HepG2 (cell line): Measurements from ENCODE around the gene DNAJC21. TPM values are rescaled to one million over a fixed set of nuclear protein-coding genes. Genes with fewer than 3 reads are reported as not detected.

Source experiments
- ARNTL ChIP-seq: sonication (generic); formaldehyde crosslinking; IDR thresholded peaks from 2 replicates; pipeline ENCODE4 v1.4.0; 2020; ENCODE audit warnings: mild to moderate bottlenecking, missing genetic modification reagents
- ATF7 ChIP-seq, 2 experiments: fragments of 450-650 bp in 1 of 2; sonication (generic) in 1 of 2; formaldehyde crosslinking in 1 of 2; IDR thresholded peaks; 2 replicates each; pipeline versions ENCODE4 v1.4.0 to v1.6.1; 2016 to 2020; ENCODE audit warnings: antibody characterized with exemption in 1 of 2, mild to moderate bottlenecking in 1 of 2, missing genetic modification reagents in 1 of 2
- BRD4 ChIP-seq: sonication (generic); formaldehyde crosslinking; IDR thresholded peaks from 2 replicates; pipeline ENCODE4 v1.4.0; 2020; ENCODE audit warnings: missing genetic modification reagents
- ERF ChIP-seq: IDR thresholded peaks from 2 replicates; pipeline ENCODE4 v1.6.1; 2018; ENCODE audit warnings: missing biosample characterization, missing genetic modification reagents
- GABPA ChIP-seq, 2 experiments: IDR thresholded peaks; 2 replicates each; pipeline ENCODE4 v1.6.1; 2011 to 2016; ENCODE audit warnings: low read depth in 2 of 2, low read length in 1 of 2, missing biosample characterization in 1 of 2, missing genetic modification characterization in 1 of 2
- MEIS2 ChIP-seq: sonication (generic); formaldehyde crosslinking; IDR thresholded peaks from 2 replicates; pipeline ENCODE4 v1.9.0; 2021; ENCODE audit warnings: mild to moderate bottlenecking, missing genetic modification reagents
- PRMT3 ChIP-seq: sonication (generic); formaldehyde crosslinking; IDR thresholded peaks from 2 replicates; pipeline ENCODE4 v1.8.1; 2022; ENCODE audit warnings: low read depth, mild to moderate bottlenecking, moderate library complexity, missing genetic modification reagents, borderline replicate concordance
- PTBP1 ChIP-seq: fragments of 200-400 bp; formaldehyde crosslinking; IDR thresholded peaks from 2 replicates; pipeline ENCODE4 v1.6.1; 2018; ENCODE audit warnings: low read length, low read depth; ENCODE audit not compliant: poor library complexity, severe bottlenecking
- SALL2 ChIP-seq: sonication (generic); formaldehyde crosslinking; IDR thresholded peaks from 2 replicates; pipeline ENCODE4 v1.8.1; 2023; ENCODE audit warnings: mild to moderate bottlenecking, missing genetic modification reagents, inconsistent platforms
- SRY ChIP-seq: sonication (generic); formaldehyde crosslinking; IDR thresholded peaks from 2 replicates; pipeline ENCODE4 v1.8.0; 2022; ENCODE audit warnings: mild to moderate bottlenecking, missing genetic modification reagents
- ZBTB20 ChIP-seq: sonication (generic); formaldehyde crosslinking; IDR thresholded peaks from 2 replicates; pipeline ENCODE4 v1.8.1; 2023; ENCODE audit warnings: missing genetic modification reagents, low read depth, mild to moderate bottlenecking, borderline replicate concordance
- ZNF501 ChIP-seq: sonication (generic); formaldehyde crosslinking; IDR thresholded peaks from 2 replicates; pipeline ENCODE4 v1.5.1; 2020; ENCODE audit warnings: mild to moderate bottlenecking, moderate library complexity, missing genetic modification reagents
- ZNF557 ChIP-seq: sonication (generic); formaldehyde crosslinking; IDR thresholded peaks from 2 replicates; pipeline ENCODE4 v1.4.0; 2020; ENCODE audit warnings: missing genetic modification reagents
- polyA plus RNA-seq, 8 experiments: library from polyadenylated mRNA; depleted of rRNA in 3 of 8; stranded (reverse) in 7 of 8; unstranded in 1 of 8; fragments of >200 nt; fragmentation: Illumina TruSeq in 4 of 8; extraction: Trizol in 4 of 8; gene quantifications; 2 replicates each; pipeline versions ENCODE4 v1.2.1 to v1.2.3, GENCODE V29; 2011 to 2016; ENCODE audit warnings: low read depth in 4 of 8, missing spikeins in 1 of 8, mixed read lengths in 1 of 8; ENCODE audit not compliant: insufficient read depth in 1 of 8
- total RNA-seq, 5 experiments: library from RNA; depleted of rRNA; stranded (reverse); fragments of >200 nt; fragmentation: Illumina TruSeq; extraction: Trizol; gene quantifications; 2 replicates each; pipeline ENCODE4 v1.2.3, GENCODE V29; 2016; ENCODE audit warnings: low read depth in 1 of 5
- TF ChIP-seq, protein P1 (sequence below): sonication (generic); formaldehyde crosslinking; IDR thresholded peaks from 2 replicates; pipeline ENCODE4 v1.5.1; 2020; ENCODE audit warnings: missing genetic modification reagents, mild to moderate bottlenecking, borderline replicate concordance
- TF ChIP-seq, protein P2 (sequence below): IDR thresholded peaks from 2 replicates; pipeline ENCODE4 v1.6.1; 2016; ENCODE audit warnings: control low read depth
- TF ChIP-seq, protein P3 (sequence below): sonication (generic); formaldehyde crosslinking; IDR thresholded peaks from 2 replicates; pipeline ENCODE4 v1.4.0; 2020; ENCODE audit warnings: missing genetic modification reagents
- TF ChIP-seq, protein P4 (sequence below): sonication (generic); formaldehyde crosslinking; IDR thresholded peaks from 2 replicates; pipeline ENCODE4 v1.4.0; 2020; ENCODE audit warnings: low read depth, mild to moderate bottlenecking, missing genetic modification reagents
- TF ChIP-seq, protein P5 (sequence below): sonication (generic); formaldehyde crosslinking; IDR thresholded peaks from 2 replicates; pipeline ENCODE4 v1.4.0; 2020; ENCODE audit warnings: missing genetic modification reagents

Gene DNAJC21
- total and polyA plus RNA-seq, 2 of the 13 experiments (the other 11 are each of a cell fraction or from before 2014, with no cell fraction given), result 10.9 to 41.6 TPM

DNA sequence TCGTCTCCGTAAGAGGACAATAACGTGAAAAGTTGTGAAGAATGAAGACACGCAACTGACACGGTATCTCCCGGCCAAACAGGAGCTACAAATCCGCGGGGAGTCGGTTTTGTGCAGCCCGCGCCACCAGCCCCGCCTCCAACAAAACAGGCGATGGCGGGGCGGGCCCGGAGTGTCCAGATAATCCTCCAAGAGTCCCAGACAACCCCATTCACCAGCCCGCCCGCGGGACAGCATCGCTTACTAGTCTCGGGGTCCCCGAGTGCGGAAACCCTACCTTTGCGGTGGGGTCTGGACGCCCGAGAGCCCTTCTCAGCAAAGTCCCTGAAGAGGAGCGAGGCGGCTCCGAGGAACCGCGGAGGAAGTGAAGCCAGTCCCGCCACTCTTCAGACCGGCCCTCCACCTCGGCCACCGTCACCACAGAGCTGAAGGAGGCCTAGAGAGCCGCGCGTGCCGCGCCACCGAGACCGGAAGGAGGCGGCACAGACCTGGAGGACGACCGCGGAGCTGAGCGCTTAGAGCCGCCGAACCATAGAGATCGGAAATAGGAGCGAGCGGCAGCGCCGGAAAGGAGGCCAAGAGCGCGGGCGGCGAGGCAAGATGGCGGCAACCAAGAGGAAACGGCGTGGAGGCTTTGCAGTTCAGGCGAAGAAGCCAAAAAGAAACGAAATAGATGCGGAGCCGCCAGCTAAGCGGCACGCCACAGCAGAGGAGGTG, 14.1 kb upstream of the DNAJC21 start, which contains the start of the genes BRIX1 and RAD1 (continued):
- TF ChIP-seq, protein P1, sequence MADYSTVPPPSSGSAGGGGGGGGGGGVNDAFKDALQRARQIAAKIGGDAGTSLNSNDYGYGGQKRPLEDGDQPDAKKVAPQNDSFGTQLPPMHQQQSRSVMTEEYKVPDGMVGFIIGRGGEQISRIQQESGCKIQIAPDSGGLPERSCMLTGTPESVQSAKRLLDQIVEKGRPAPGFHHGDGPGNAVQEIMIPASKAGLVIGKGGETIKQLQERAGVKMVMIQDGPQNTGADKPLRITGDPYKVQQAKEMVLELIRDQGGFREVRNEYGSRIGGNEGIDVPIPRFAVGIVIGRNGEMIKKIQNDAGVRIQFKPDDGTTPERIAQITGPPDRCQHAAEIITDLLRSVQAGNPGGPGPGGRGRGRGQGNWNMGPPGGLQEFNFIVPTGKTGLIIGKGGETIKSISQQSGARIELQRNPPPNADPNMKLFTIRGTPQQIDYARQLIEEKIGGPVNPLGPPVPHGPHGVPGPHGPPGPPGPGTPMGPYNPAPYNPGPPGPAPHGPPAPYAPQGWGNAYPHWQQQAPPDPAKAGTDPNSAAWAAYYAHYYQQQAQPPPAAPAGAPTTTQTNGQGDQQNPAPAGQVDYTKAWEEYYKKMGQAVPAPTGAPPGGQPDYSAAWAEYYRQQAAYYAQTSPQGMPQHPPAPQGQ (CRISPR knock-in tag), result no peak
- peak; percentile 59; the same call in 1 of the 2 replicates for TF ChIP-seq ZBTB20 (CRISPR knock-in tag)
- peak; percentile 78 for TF ChIP-seq ZNF557 (CRISPR knock-in tag)
- peak; percentile 71; the same call in 1 of the 2 replicates for TF ChIP-seq ZNF501 (CRISPR knock-in tag)
- peak; percentile 74; the same call in 1 of the 2 replicates for TF ChIP-seq SALL2
- TF ChIP-seq ATF7 (IDR thresholded peaks at IDR 0.05), result no peak
- TF ChIP-seq ATF7 (CRISPR knock-in tag; IDR thresholded peaks at IDR 0.05), result peak; percentile 24; the same call in 1 of the 2 replicates
- no peak for TF ChIP-seq PRMT3 (CRISPR knock-in tag)
- TF ChIP-seq, protein P2, sequence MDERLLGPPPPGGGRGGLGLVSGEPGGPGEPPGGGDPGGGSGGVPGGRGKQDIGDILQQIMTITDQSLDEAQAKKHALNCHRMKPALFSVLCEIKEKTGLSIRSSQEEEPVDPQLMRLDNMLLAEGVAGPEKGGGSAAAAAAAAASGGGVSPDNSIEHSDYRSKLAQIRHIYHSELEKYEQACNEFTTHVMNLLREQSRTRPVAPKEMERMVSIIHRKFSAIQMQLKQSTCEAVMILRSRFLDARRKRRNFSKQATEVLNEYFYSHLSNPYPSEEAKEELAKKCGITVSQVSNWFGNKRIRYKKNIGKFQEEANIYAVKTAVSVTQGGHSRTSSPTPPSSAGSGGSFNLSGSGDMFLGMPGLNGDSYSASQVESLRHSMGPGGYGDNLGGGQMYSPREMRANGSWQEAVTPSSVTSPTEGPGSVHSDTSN (CRISPR knock-in tag), result no peak
- peak; percentile 80 for TF ChIP-seq PTBP1
- peak; percentile 90 for TF ChIP-seq GABPA (IDR thresholded peaks at IDR 0.05; ENCODE audit: low read depth, low read length)
- peak; percentile 98 for TF ChIP-seq GABPA (CRISPR knock-in tag; IDR thresholded peaks at IDR 0.05; ENCODE audit: low read depth)
- TF ChIP-seq, protein P3, sequence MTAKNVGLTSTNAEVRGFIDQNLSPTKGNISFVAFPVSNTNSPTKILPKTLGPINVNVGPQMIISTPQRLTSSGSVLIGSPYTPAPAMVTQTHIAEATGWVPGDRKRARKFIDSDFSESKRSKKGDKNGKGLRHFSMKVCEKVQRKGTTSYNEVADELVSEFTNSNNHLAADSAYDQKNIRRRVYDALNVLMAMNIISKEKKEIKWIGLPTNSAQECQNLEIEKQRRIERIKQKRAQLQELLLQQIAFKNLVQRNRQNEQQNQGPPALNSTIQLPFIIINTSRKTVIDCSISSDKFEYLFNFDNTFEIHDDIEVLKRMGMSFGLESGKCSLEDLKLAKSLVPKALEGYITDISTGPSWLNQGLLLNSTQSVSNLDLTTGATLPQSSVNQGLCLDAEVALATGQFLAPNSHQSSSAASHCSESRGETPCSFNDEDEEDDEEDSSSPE (CRISPR knock-in tag), result peak; percentile 95
- 0 out of 2 replicates have a peak, but pooled peaks have one; percentile 44 for TF ChIP-seq SRY (CRISPR knock-in tag)
- TF ChIP-seq MEIS2 (CRISPR knock-in tag), result peak; percentile 52; the same call in 1 of the 2 replicates
- TF ChIP-seq, protein P4, sequence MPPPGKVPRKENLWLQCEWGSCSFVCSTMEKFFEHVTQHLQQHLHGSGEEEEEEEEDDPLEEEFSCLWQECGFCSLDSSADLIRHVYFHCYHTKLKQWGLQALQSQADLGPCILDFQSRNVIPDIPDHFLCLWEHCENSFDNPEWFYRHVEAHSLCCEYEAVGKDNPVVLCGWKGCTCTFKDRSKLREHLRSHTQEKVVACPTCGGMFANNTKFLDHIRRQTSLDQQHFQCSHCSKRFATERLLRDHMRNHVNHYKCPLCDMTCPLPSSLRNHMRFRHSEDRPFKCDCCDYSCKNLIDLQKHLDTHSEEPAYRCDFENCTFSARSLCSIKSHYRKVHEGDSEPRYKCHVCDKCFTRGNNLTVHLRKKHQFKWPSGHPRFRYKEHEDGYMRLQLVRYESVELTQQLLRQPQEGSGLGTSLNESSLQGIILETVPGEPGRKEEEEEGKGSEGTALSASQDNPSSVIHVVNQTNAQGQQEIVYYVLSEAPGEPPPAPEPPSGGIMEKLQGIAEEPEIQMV (CRISPR knock-in tag), result peak; percentile 39; the same call in 1 of the 2 replicates
- peak; percentile 83 for TF ChIP-seq ERF (CRISPR knock-in tag)
- peak; percentile 73; the same call in 1 of the 2 replicates for TF ChIP-seq ARNTL (CRISPR knock-in tag)
- TF ChIP-seq, protein P5, sequence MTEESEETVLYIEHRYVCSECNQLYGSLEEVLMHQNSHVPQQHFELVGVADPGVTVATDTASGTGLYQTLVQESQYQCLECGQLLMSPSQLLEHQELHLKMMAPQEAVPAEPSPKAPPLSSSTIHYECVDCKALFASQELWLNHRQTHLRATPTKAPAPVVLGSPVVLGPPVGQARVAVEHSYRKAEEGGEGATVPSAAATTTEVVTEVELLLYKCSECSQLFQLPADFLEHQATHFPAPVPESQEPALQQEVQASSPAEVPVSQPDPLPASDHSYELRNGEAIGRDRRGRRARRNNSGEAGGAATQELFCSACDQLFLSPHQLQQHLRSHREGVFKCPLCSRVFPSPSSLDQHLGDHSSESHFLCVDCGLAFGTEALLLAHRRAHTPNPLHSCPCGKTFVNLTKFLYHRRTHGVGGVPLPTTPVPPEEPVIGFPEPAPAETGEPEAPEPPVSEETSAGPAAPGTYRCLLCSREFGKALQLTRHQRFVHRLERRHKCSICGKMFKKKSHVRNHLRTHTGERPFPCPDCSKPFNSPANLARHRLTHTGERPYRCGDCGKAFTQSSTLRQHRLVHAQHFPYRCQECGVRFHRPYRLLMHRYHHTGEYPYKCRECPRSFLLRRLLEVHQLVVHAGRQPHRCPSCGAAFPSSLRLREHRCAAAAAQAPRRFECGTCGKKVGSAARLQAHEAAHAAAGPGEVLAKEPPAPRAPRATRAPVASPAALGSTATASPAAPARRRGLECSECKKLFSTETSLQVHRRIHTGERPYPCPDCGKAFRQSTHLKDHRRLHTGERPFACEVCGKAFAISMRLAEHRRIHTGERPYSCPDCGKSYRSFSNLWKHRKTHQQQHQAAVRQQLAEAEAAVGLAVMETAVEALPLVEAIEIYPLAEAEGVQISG (CRISPR knock-in tag), result peak; percentile 100
- peak; percentile 82 for TF ChIP-seq BRD4 (CRISPR knock-in tag)
